Measurements from ENCODE around the gene ACTN4.

Gene ACTN4

GRCh38 chr19:38697641-38698071, 50.2 kb downstream of the ACTN4 start:
- no peak for TF ChIP-seq CTCF (IDR thresholded peaks at IDR 0.05)
- Histone ChIP-seq H3K27ac (peak overlapping the region; percentile 97), H3K4me3 (no peak overlapping the region)
- DNase-seq (ENCODE audit: low spot score): no peak

GRCh38 chr19:38698225-38699026, 51.0 kb downstream of the ACTN4 start:
- Histone ChIP-seq H3K27ac (peak overlapping the region; percentile 56 to 97), H3K4me3 (no peak overlapping the region)
- TF ChIP-seq CTCF (IDR thresholded peaks at IDR 0.05): no peak
- DNase-seq (ENCODE audit: low spot score): no peak

- H3K4me3 ChIP-seq: no peak overlapping the region
- no peak for TF ChIP-seq CTCF (IDR thresholded peaks at IDR 0.05)
- DNase-seq (ENCODE audit: low spot score): no peak
- H3K27ac ChIP-seq: peak overlapping the region; percentile 56 to 97
Observed at GRCh38 chr19:38699027-38699346, 51.5 kb downstream of the ACTN4 start.

- no peak for TF ChIP-seq CTCF (IDR thresholded peaks at IDR 0.05)
Observed at GRCh38 chr19:38699647-38700349, 52.3 kb downstream of the ACTN4 start.

GRCh38 chr19:38700350-38700901, 53.0 kb downstream of the ACTN4 start:
- no peak for DNase-seq (ENCODE audit: low spot score)
- Histone ChIP-seq H3K27ac (peak overlapping the region; percentile 69 to 97), H3K4me3 (no peak overlapping the region)
- TF ChIP-seq CTCF (IDR thresholded peaks at IDR 0.05): no peak

More at GRCh38 chr19:38699647-38700349, 52.3 kb downstream of the ACTN4 start:
- Histone ChIP-seq H3K4me3 (no peak overlapping the region), H3K27ac (peak overlapping the region; percentile 69 to 97)
- DNase-seq (ENCODE audit: low spot score): no peak

GRCh38 chr19:38700902-38701454, 53.5 kb downstream of the ACTN4 start:
- Histone ChIP-seq H3K4me3 (no peak overlapping the region), H3K27ac (peak overlapping the region; percentile 69 to 97)
- no peak for TF ChIP-seq CTCF (IDR thresholded peaks at IDR 0.05)
- no peak for DNase-seq (ENCODE audit: low spot score)
